SJCRH30 (cell line): ENCODE measurements around the gene TMEM167A. TPM values are rescaled to one million over a fixed set of nuclear protein-coding genes. Genes with fewer than 3 reads are reported as not detected.

Experiments
- DNase-seq, 2 experiments: peaks; one replicate each; pipeline ENCODE4 v3.0.0-alpha.2; 2015 to 2020
- H3K27ac ChIP-seq: fragments of 250-450 bp; sonication (Bioruptor Pico); 2 replicates; pipeline ENCODE4 v1.5.1; 2020; ENCODE audit warnings: mild to moderate bottlenecking, moderate library complexity
- H3K27me3 ChIP-seq: fragments of 250-450 bp; sonication (Bioruptor Pico); 2 replicates; pipeline ENCODE4 v1.5.1; 2020; ENCODE audit warnings: mild to moderate bottlenecking, moderate library complexity
- H3K36me3 ChIP-seq: fragments of 250-450 bp; sonication (Bioruptor Pico); 2 replicates; pipeline ENCODE4 v1.5.1; 2020; ENCODE audit warnings: mild to moderate bottlenecking, moderate library complexity
- H3K4me1 ChIP-seq: fragments of 250-450 bp; sonication (Bioruptor Pico); 2 replicates; pipeline ENCODE4 v1.5.1; 2020; ENCODE audit warnings: mild to moderate bottlenecking, moderate library complexity
- H3K4me3 ChIP-seq: fragments of 250-450 bp; sonication (Bioruptor Pico); 2 replicates; pipeline ENCODE4 v1.5.1; 2020; ENCODE audit warnings: mild to moderate bottlenecking, moderate library complexity
- H3K9me3 ChIP-seq: fragments of 250-450 bp; sonication (Bioruptor Pico); replicated peaks from 2 replicates; pipeline ENCODE4 v1.5.1; 2020; ENCODE audit warnings: mild to moderate bottlenecking, moderate library complexity
- total RNA-seq: library from RNA; depleted of rRNA; stranded (reverse); fragments of >200 nt; shearing (Covaris generic); gene quantifications from 2 replicates; pipeline ENCODE4 v1.2.3, GENCODE V29; 2014

TMEM167A gene
- total RNA-seq, 1 experiment from 2014 or later, result 118 TPM

DNA sequence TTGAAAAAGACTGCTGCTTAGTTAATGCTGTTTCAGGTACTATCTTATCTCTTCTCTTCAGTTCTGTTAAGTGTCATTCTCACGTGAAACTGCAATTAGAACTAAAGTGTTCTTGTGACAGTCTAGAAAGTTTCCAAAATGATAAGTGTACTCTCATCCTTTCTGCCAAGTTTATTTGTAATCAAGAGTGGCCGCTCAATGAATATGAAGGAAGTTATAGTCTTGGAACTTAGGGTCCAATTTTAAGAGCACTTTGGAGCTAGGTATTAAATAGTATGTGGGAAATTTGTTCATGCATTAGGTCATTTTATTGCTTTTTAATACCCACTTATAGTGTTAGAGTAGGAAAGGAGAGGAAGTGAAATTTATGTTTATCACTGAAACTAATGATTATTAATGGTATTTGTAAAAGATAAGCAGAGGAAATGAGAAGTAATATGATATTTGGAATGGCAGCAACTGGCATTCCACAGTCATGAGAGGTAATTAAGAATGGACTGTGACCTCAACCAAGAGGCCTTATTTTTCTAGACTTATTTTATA lies 20.6 kb upstream of the TMEM167A start:
- H3K4me3 ChIP-seq, result no peak overlapping the region
- peak; percentile 24 to 74 for DNase-seq
- peak overlapping the region; percentile 73 for H3K27ac ChIP-seq

DNA sequence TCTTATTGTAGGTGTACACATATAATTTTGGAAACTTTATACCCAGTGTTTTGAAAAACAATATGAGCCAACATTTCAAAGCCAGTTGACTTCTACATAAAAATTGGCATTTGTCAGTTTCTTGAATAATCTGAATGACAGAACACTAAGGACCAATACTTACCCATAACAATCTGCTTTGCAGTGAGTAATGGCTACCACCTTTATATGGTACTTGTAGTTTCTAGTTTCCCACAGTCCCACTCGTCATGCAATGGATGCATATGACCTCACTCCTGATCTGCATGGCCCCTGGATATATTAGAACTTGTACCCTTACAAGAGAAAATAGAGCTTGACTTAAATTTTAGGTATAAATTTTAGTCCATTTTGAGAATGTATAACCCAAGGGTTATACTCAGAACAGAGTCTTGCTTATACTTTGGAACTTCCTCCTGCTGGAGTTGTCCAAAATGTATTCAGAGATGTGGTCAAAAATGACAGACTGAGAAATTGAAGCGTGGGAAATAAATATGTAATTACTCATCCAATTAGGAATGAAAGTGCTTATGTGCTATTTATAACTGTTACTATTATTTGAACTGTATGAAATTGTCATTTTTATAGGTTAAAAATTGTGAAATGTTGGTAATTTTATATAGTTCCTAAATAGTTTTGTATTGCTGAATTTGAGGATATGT lies 19.6 kb upstream of the TMEM167A start:
- peak overlapping the region; percentile 73 for H3K27ac ChIP-seq
- H3K9me3 ChIP-seq, result peaks cover 8% of the 10 kb centered on the region; the same call in 1 of the 2 replicates
- H3K36me3 ChIP-seq, result no peaks in the 10 kb centered on the region
- DNase-seq, result no peak
- H3K4me3 ChIP-seq, result no peak overlapping the region; the same call in 1 of the 2 replicates
- H3K4me1 ChIP-seq, result peaks cover 31% of the 10 kb centered on the region
- H3K27me3 ChIP-seq, result no peaks in the 10 kb centered on the region

More for the DNA sequence above, 20.6 kb upstream of the TMEM167A start:
- H3K9me3 ChIP-seq, result peaks cover 8% of the 10 kb centered on the region; the same call in 1 of the 2 replicates
- H3K4me1 ChIP-seq, result peaks cover 39% of the 10 kb centered on the region
- H3K36me3 ChIP-seq, result no peaks in the 10 kb centered on the region
- no peaks in the 10 kb centered on the region for H3K27me3 ChIP-seq

DNA sequence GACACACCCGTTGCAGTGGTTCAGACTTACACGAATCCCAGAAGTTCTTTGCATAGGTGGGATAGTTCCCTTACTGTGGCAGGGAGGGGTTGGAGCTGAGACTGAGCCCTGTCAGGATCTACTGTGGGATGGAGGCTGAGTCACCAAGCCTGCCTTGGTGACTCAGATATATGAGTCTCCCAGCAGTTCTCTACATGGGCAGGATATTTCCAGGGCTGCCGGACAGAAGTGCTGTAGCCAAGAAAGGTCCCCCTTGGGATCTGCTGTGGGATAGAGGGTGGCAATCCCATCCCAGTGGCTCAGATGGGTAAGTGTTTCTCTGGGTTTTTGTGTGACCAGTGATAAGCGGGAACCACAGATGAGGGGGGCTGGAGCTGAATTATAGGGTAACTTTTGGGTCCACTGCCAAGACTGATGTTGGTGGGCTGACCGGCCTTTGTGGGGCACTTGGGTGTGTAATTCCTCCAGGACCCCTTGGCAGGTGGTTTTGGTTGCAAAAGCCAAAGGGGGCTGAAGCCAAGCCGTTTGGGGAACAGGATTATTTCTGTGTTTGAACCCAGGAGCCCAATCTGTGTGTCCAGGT lies 18.9 kb upstream of the TMEM167A start:
- Histone ChIP-seq H3K4me1 (peaks cover 31% of the 10 kb centered on the region), H3K36me3 (no peaks in the 10 kb centered on the region), H3K27me3 (no peaks in the 10 kb centered on the region), H3K27ac (peak overlapping the region; percentile 73), H3K9me3 (peaks cover 8% of the 10 kb centered on the region), H3K4me3 (no peak overlapping the region; the same call in 1 of the 2 replicates)
- peak; percentile 54 to 56 for DNase-seq

DNA sequence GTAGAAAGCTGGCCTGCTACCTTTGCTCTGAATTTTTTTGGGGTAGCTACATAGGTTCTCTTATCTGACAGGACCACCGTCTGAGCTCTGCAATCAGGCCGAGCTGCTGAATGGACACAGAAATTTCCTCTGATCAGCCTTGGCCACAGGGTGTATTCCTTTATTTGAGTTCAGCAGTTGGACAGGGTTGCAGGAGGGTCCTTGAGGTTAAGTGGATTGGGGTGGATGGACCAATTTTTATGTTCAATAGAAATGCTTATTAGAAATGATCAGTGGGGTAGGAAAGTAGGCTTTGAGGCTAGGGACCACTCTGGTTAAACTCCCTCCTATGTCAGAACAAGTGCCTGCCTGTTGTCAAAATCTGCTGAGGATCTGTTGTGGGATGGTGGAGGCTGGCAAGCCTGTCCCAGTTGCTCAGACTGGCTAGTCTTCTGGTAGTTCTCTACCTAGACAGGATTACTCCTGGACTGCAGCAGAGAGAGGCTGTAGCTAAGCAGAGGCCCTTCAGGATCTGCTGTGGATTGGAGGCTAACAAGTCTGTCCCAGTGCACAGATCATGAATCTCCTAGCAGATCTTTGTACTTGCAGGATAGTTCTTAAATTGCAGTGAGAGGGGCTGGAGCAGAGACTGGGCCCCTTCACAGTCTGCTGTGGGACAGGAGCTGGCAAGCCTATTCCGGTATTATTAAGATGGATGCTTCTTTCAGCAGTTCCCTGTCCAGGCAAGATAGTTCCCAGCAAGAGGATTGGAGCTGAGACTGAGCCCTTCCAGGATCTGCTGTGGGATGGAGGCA lies 18.2 kb upstream of the TMEM167A start:
- no peaks in the 10 kb centered on the region for H3K36me3 ChIP-seq
- no peaks in the 10 kb centered on the region for H3K27me3 ChIP-seq
- no peak overlapping the region for H3K4me3 ChIP-seq
- H3K9me3 ChIP-seq, result peaks cover 8% of the 10 kb centered on the region
- H3K4me1 ChIP-seq, result peaks cover 31% of the 10 kb centered on the region
- no peak for DNase-seq
- H3K27ac ChIP-seq, result peak overlapping the region; percentile 73

DNA sequence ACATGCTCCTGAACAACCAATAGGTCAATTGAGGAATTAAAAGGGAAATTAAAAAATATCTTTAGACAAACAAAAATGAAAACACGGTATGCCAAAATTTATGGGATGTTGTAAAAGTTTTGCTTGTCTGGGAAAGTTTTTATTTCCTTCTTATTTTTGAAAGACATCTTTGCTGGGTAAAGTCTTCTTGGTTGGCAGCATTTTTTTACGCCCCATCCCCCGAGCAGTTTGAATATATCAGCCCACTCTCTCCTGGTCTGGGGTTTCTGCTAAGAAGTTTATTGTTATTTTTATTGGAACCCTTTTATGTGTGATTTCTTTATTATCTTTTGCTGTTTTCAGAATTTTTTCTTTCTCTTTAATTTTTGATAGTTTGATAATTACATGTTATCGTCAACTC lies 16.5 kb upstream of the TMEM167A start:
- Histone ChIP-seq H3K27ac (no peak overlapping the region), H3K4me1 (peaks cover 20% of the 10 kb centered on the region), H3K27me3 (no peaks in the 10 kb centered on the region), H3K9me3 (peaks cover 11% of the 10 kb centered on the region), H3K36me3 (no peaks in the 10 kb centered on the region), H3K4me3 (no peak overlapping the region)
- DNase-seq, result no peak

DNA sequence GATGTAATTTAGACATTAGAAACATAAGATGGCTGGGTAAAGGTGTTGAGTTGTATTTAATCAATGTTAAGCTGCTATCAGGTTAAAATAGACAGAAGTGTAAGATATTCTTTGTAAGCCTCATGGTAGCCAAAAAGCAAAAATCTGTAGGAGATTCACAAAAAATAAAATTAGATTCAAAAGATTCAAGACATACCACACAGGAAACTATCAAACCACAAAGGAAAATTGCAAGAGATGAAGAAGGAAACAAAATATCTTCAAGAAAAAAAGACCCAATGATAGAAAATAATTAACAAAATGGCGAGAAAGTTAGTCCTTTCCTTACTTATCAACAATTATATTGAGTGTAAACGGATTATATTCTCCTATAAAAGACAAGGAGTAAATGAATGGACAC lies 15.4 kb upstream of the TMEM167A start:
- H3K27ac ChIP-seq, result no peak overlapping the region
- H3K36me3 ChIP-seq, result no peaks in the 10 kb centered on the region
- H3K4me3 ChIP-seq, result no peak overlapping the region
- peaks cover 11% of the 10 kb centered on the region for H3K9me3 ChIP-seq
- no peaks in the 10 kb centered on the region for H3K27me3 ChIP-seq
- DNase-seq, result no peak
- H3K4me1 ChIP-seq, result peaks cover 10% of the 10 kb centered on the region

DNA sequence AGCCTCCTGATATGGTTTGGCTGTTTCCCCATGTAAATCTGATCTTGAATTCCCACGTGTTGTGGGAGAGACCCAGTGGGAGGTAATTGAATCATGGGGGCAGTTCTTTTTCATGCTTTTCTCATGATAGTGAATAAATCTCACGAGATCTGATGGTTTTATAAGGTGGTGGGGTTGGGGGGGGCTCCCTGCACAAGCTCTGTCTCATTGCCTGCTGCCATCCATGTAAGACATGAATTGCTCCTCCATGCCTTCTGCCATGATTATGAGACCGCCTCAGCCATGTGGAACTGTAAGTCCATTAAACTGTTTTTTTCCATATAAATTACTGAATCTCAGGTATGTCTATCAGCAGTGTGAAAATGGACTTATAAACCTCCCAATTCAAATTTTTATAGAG lies 13.0 kb upstream of the TMEM167A start:
- DNase-seq, result no peak
- peaks cover 14% of the 10 kb centered on the region for H3K9me3 ChIP-seq
- no peaks in the 10 kb centered on the region for H3K27me3 ChIP-seq
- no peaks in the 10 kb centered on the region for H3K4me1 ChIP-seq
- H3K36me3 ChIP-seq, result no peaks in the 10 kb centered on the region
- no peak overlapping the region for H3K4me3 ChIP-seq
- H3K27ac ChIP-seq, result no peak overlapping the region

DNA sequence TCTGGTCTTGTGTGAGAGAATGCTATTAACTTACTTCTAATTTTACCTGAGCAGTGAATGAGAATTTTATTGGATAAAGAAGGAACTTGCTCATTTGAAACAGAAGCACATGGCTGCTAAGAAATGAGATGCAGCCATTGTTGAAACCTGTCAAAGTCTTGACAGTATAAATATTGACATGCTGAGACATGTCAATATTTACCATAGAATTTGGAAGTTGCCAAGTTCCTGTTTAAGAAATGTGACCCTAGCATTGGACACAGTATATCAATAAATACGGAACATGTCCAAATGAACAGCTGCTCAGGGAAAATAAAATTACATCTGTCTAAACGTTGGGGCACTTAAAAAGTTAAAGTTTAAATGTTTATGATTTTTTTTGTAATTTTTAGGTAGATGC lies 7.9 kb upstream of the TMEM167A start:
- H3K4me3 ChIP-seq, result no peak overlapping the region
- H3K27me3 ChIP-seq, result no peaks in the 10 kb centered on the region
- no peaks in the 10 kb centered on the region; the same call in 1 of the 2 replicates for H3K4me1 ChIP-seq
- H3K36me3 ChIP-seq, result no peaks in the 10 kb centered on the region
- no peak for DNase-seq
- H3K27ac ChIP-seq, result no peak overlapping the region
- 0 out of 2 replicates have a peak, but pooled peaks cover 6% of the 10 kb centered on the region for H3K9me3 ChIP-seq

DNA sequence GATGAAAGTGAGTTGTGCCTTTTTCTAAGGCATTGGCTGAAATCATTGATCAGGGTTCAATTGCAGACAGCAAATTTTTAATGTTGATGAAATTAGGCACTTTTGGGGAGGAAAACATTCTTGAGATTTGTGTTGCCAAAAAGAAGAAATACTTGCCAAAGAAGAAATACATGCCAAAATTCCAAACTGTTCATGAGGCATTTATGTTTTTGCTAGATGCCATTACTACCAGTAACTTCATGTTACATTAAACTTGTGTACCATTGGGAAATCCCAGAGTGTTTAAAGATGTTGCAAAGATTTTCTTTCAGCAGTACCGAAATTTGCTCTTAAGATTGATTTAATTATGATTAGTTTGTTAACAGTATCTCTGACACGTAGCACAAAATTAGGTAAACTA lies 7.1 kb upstream of the TMEM167A start:
- Histone ChIP-seq H3K4me1 (no peaks in the 10 kb centered on the region; the same call in 1 of the 2 replicates), H3K27me3 (no peaks in the 10 kb centered on the region), H3K36me3 (no peaks in the 10 kb centered on the region), H3K27ac (no peak overlapping the region), H3K4me3 (no peak overlapping the region), H3K9me3 (0 out of 2 replicates have a peak, but pooled peaks cover 3% of the 10 kb centered on the region)
- no peak for DNase-seq

DNA sequence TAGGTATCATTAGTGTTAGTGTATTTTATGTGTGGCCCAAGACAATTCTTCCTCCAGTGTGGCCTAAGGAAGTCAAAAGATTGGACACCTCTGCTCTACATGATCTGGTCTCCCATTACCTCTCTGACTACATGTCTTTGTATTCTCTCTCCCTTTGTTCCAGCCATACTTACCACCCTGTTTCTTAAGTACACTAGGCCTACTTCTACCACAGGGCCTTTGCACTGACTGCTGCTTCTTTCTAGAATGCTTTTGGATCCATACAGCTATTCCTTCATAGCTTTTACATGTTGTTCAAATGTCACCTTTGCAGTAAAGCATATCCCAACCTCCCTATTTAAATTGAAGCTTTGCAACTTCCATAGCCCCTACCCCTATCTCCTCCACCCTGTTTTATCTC lies 5.6 kb upstream of the TMEM167A start:
- H3K36me3 ChIP-seq, result no peaks in the 10 kb centered on the region
- H3K9me3 ChIP-seq, result 0 out of 2 replicates have a peak, but pooled peaks cover 2% of the 10 kb centered on the region
- no peak overlapping the region for H3K27ac ChIP-seq
- no peak for DNase-seq
- no peaks in the 10 kb centered on the region; the same call in 1 of the 2 replicates for H3K4me1 ChIP-seq
- H3K27me3 ChIP-seq, result no peaks in the 10 kb centered on the region
- no peak overlapping the region for H3K4me3 ChIP-seq

DNA sequence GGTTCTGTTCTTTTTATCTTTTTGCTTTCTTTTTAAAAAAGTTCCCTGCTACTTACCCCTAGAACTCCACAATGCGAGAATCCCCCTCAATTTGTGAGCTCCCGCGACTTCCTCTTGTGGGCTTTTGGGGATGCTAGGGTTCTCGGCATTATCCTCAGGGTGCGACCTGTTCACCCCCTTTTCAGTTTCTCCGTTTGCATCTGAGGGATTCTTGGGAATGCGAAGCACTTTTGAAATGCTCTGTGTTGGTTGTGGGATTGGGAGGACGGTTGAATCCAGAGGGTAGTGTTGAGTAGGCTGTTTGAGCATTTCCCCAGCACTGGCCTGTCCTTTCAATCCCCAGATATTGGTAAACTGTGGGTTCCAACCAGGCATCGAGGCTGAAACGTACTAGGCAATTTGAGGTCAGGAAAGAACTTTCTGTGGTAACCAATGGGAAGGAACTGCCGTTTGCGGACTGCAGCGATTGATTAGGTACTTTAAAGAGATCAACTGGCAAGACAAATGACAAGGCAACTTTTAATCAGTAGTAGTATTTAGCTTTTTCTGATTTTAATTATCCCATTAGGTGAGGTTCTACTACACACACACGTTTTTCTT lies 568 bp upstream of the TMEM167A start:
- Histone ChIP-seq H3K4me1 (peaks cover 5% of the 10 kb centered on the region; the same call in 1 of the 2 replicates), H3K36me3 (peaks cover 2% of the 10 kb centered on the region; the same call in 1 of the 2 replicates), H3K27ac (peak overlapping the region; percentile 88), H3K4me3 (peak overlapping the region; percentile 93), H3K9me3 (no peaks in the 10 kb centered on the region), H3K27me3 (no peaks in the 10 kb centered on the region)
- peak; percentile 50 to 77 for DNase-seq

DNA sequence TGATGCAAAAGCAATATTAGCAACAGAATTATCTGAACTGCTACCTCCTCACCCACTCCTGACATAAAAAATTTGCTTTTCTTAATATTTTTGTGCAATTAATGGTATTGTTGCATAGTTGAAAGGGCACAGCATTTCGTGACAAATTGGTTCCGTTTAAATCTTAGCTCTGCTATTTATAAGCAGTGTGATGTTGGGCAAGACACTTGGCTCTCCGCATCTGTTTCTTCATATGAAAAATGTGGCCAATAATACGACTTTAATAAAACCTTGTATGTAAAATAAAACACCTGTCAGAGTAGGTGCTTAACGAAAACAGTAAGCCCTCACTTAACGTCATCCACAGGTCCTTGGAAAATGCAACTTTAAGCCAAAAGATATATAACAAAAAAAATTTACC lies 4.2 kb downstream of the TMEM167A start:
- Histone ChIP-seq H3K9me3 (no peaks in the 10 kb centered on the region), H3K27ac (no peak overlapping the region), H3K27me3 (no peaks in the 10 kb centered on the region), H3K36me3 (peaks cover 7% of the 10 kb centered on the region), H3K4me3 (no peak overlapping the region), H3K4me1 (peaks cover 15% of the 10 kb centered on the region; the same call in 1 of the 2 replicates)
- DNase-seq, result no peak

DNA sequence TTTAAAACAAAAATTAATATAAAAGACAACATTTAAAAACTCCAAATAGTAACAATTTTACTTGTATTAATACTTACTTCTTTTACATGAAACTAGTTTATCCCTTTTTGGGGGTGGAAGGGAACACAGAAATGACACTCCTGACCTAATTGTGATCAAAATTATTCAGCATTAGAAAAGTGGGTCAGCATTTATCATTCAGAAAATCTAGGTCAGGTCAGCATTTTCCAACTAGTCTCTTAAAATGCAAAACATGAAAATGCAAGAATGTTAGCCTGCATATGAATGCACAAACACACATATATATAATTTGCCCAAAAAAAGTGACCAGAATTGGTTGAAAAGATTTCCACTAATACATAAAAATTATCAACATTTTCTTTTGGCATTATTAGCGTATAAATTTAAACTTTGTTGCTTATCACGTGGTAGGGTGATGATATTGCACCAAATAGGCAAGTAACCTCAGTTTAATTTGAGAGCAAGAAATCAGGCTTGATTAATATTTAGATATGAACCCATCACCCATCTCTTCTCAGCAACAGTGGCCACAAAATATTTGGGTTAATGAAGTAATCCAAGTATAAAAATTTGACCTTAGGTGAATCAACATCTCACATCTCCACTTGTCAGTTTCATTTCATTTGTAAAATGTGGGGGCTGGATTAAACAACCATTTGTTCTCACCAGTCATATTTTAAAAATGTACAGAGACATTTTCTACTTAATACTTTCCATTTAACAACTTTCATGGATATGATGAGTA lies 5.7 kb downstream of the TMEM167A start:
- DNase-seq, result no peak
- Histone ChIP-seq H3K4me1 (peaks cover 15% of the 10 kb centered on the region; the same call in 1 of the 2 replicates), H3K36me3 (peaks cover 9% of the 10 kb centered on the region), H3K27me3 (no peaks in the 10 kb centered on the region), H3K27ac (no peak overlapping the region), H3K9me3 (no peaks in the 10 kb centered on the region), H3K4me3 (no peak overlapping the region)
